GDM1 (cell line): ENCODE measurements around the gene ITSN2.
"Not testable (repeated sequence)": the region's sequence is repeated elsewhere in the genome, so short reads cannot be mapped to it uniquely, and the experiment has no call there.

Experiments used
- DNase-seq: peaks from one replicate; lab custom pipeline; 2025; lab: John Stamatoyannopoulos, UW

The ITSN2 gene

GRCh38 chr2:24360050-24360962 is at the start of gene ITSN2:
TSS of gene ITSN2 (minus strand) at chr2:24360536. CDS start at chr2:24328082, 32,454 bp downstream.
- peak; percentile 76 for DNase-seq

DNA sequence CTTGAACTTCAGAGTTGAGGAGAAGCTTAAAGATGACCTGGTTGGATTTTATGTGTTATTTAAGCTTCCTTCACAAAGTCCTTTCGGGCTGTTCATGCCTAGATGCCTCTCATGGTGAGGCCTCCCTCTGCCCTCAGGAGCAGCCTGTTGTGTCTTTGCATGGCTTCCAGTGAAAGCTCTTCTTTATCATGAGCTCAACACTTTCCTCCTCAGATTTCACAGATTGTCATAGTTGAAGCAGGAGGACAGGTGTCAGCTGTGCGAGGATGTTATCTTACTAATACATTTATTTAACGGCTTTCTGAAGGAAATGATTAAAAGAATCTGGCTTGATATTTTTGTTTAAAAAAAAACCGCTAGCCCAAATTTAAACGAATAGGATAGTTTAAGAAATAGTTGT is 48.8 kb upstream of the ITSN2 start:
- DNase-seq = no peak

DNA sequence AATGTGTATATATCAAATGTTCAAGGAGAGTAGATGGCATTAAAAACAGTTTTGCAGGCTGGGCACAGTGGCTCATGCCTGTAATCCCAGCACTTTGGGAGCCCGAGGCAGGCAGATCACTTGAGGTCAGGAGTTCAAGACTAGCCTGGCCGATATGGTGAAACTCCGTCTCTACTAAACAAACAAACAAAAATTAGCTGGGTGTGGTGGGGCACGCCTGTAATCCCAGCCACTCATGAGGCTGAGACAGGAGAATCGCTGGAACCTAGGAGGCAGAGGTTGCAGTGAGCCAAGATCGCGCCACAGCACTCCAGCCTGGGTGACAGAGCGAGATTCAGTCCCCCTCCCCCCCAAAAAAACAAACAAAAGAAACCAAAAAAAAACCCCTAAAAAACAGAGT is 48.4 kb upstream of the ITSN2 start:
- not testable (repeated sequence) for DNase-seq

DNA sequence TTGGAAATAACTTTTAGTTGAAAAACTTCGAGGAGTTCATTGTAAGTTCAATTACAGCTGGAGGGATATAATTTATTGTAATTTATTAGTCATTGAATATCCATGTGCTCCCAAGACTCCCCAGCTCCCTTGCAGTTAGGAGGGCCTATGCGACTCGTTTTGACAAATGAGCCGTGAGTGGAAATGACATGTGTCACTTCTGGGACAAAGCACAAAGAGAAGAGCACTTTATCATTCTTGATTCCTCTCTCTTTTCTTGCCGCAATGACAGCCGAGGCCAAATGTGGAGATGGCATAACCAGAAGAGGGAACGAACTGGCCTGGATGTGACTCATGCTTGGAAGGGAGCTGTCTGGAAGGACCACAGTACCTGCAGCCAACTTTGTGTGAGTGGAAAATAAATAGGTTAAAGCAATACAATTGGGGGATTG is 44.2 kb upstream of the ITSN2 start:
- DNase-seq = no peak

- no peak for DNase-seq
Observed at GRCh38 chr2:24403832-24404212, 43.5 kb upstream of the ITSN2 start.

GRCh38 chr2:24403168-24403831 is 43.0 kb upstream of the ITSN2 start:
- no peak for DNase-seq

DNA sequence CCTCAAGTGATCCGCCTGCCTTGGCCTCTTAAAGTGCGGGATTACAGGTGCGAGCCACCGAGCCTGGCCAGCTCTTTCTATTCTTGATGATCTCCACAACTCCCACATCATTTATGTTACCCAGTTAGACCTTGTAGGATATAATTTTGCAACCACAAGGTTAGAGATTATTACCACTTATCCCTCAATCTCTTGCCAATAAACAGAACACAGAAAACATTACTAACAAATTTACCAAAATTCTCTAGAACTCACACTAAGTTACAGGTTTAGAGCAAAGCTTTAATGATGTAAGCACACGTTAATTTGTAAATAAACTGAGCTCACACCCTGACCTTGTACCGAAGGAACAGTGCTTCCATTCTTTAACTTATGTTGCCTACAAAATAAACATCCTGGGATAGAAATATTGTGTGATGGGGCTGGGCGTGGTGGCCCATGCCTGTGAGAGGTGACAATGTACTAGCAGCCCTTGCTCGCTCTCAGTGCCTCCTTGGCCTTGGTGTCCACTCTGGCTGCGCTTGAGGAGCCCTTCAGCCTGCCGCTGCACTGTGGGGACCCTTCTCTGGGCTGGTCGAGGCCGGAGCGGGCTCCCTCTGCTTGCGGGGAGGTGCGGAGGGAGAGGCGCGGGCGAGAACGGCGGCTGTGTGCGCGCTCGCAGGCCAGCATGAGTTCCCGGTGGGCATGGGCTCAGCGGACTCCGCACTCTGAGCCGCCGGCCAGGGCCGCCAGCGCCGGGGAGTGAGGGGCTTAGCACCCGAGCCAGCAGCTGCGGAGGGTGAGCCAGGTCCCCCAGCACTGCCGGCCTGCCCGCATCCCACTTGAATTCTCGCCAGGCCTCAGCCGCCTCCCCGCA is 42.1 kb upstream of the ITSN2 start:
- no peak for DNase-seq

DNA sequence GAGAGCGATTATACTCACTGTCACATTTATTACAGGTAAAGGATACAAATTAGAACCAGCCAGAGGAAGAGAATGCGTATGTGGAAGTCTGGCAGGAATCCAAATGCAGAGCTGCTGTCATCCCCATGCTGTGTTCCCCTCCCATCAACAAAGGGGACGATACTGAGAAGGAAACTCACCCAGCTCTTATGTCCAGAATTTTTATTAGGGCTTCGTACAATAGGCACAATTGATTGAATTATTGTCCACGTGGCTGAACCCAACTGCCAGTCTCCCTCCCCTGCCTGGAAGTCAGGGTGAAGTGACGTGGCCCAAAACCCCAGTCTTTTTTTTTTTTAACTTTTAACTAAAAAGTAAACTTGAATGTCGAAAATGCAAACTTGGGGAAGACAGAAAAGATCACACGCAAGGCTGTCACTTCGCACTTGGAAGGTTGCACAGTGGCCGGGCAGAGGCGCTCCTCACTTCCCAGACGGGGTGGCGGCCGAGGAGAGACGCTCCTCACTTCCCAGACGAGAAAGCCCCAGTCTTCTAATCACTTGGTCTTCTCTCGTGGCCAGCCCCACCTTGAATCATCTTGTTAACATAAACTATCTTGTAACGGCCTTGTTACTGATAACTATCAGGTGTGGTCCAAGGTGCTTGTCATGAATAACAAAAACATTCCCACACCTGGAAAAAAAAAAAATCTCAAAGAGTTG is 40.0 kb upstream of the ITSN2 start:
- no peak for DNase-seq

DNA sequence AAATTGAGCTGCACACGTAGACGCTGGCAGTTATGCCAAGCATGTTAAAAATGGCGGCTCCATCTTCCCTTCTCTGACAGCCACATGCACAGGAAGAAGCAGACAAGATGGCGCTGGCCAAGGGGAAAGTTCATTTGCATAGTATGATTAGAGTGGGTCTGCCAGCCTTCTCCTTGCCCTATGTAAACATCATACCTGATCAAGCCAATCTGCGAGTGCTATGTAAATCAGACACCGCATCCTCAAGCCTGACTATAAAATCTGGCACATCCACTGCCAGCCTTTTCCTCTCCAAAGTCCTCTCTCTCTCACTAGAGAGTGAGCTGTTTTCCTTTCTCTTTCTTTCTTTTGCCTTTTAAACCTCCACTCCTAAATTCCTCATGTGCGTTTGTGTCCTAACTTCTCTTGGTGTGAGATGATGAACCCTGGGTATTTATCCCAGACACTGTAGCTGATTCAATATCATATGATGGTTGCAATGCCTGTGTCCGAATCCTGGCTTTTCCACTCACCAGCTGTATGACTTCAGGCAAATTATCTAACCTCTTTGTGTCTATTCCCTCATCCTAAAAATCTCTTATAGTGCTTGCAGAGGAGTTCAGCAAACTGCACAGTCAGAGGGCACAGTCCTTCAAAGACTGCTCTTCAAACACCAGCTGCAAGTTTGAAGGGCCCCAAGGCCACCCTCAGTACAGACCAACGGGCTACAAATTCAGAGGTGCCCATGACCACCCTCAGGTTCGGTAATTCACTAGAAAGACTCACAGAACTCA is 39.3 kb upstream of the ITSN2 start:
- no peak for DNase-seq

GRCh38 chr2:24394998-24395397 is 34.7 kb upstream of the ITSN2 start:
- DNase-seq = no peak

- DNase-seq = no peak
Observed at GRCh38 chr2:24392542-24393059, 32.3 kb upstream of the ITSN2 start.

DNA sequence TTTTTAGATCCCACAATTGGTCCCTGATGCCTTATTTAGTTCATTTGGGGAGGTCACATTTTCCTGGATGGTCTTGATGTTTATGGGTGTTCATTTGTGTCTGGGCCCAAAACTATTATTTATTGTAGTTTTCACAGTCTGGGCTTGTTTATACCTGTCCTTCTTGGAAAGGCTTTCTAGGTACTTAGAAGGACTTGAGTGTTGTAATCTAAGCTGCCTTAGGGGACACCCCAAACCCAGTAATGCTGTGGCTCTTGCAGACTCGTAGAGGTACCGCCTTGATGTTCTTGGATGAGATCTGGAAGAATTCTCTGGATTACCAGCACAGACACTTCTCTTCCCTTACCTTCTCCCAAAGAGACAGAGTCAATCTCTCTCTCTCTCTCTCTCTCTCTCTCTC is 25.0 kb upstream of the ITSN2 start:
- DNase-seq = no peak

DNA sequence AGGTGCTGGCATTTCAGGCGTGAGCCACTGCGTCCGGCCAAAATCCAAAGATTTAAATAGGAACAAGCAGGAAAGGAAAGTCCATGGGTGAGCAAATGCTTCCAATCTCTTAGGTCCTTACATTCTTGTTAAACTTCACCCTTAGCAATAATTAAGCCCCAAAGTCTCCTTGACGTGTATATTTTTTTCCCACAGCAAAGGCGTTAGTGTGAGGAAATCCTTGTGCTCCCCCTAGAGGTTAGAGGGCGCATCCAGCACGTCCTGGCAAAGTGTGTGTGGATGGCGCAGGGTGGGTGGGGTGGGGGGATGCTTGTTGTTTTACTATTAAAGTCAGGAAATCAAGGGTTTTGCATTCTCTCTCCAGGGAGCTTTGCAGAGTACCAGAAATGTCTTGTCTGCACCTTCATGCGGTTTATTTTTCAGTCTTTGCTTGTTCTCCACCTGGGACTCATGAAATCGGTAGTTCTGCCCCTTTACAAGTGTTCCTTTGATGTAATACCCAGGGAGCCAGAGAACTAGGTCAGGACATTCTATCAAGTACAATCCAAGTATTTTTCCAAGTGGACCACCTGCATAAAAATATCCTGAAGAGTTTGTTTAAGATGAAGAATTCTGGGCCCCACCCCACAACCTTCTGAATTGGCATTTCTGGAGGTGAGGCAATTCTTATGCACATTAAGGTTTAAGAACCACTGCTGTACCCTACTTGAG is 22.2 kb upstream of the ITSN2 start:
- peak; percentile 54 for DNase-seq

- no peak for DNase-seq
Observed at GRCh38 chr2:24380820-24381219, 20.5 kb upstream of the ITSN2 start.

GRCh38 chr2:24375349-24376087 is 15.2 kb upstream of the ITSN2 start:
- no peak for DNase-seq

GRCh38 chr2:24374301-24374700 is 14.0 kb upstream of the ITSN2 start:
- no peak for DNase-seq

- no peak for DNase-seq
Observed at GRCh38 chr2:24372033-24372432, 11.7 kb upstream of the ITSN2 start.

DNA sequence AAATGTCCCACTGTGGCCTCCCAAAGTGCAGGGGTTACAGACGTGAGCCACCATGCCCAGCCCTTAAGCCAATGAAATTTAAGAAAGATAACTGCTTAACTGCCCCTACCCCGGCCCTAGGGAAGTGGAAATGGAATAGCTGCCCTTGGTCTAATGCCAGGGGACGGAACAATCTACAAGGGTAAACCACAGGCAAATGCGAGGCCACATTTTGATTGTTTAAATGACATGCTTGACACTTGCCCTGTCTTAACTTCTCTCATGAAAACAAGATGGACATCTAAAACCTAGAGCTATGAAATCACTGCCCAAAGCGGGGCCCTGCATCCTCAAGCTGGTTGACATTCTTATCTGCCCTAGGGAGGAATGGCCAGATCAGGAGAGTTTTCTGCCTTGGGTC is 5.5 kb upstream of the ITSN2 start:
- DNase-seq = no peak

DNA sequence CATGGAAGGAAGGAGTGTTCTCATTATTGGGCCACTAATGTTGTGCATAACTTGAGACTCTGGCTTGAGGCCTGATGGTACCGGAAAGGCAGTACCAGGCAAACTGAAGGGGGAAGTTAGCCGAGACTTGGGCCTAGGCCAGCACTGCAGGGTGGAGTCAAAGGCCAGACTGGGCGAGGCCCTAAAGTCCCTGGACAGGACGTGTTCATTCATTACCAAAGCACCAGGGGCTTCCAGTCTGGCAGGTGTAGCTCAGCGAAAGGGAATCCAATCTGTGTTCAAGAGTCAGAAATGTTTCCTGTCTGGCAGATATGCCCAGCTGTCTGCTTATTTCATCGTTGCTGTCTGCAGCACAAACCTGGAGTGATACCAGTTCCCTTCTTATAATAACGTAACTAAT is 4.7 kb upstream of the ITSN2 start:
- DNase-seq = no peak
